Dedifferentiated amniotic fluid mesenchymal stem cell (primary cell): Measurements from ENCODE around the gene WDR7.

Experiments used
- DNase-seq: peaks from one replicate; pipeline ENCODE4 v3.0.0-alpha.2; 2016; ENCODE audit errors: extremely low spot score

WDR7 gene

DNA sequence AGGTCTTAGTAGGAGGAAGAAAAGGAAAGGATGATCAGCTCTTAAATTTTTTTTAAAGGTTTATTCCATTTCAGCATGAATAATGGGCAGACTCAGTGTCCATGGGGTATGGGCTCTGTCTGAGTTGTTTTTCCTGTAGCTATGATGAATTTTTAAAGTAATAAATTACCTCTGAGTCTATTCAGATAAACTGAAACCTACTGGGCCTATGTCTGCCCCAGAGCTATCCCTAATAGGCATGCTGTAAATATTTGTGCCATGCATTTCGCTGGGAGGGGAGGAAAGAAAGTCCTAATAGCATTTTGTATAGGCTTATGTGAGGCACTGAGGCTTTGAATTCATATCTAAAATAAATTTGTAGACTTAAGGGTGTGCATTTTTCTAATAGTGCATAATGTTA lies 285.3 kb downstream of the WDR7 start:
- no peak for DNase-seq

- no peak for DNase-seq
Observed at GRCh38 chr18:56937874-56938430, 286.8 kb downstream of the WDR7 start.

GRCh38 chr18:56945171-56946083 lies 294.3 kb downstream of the WDR7 start:
- peak; percentile 19 for DNase-seq

DNA sequence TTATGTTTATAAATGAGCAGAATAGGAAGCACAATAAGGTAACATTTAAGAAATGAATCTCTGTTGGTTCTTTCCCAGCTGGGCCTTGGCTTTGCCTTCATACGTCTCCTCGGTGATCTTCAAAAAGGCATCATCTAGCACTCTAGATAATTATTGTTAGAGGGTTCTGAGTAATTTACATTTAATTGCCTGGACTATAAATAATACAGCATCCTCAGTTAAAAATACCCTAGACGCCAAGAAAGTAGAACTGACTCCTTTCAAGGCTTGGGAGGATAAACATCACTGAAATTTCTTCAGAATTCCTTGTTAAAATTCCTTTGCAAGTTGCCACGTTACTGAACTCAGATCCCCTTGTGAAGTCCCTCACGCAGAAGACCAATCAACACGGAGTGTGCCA lies 296.1 kb downstream of the WDR7 start:
- no peak for DNase-seq

DNA sequence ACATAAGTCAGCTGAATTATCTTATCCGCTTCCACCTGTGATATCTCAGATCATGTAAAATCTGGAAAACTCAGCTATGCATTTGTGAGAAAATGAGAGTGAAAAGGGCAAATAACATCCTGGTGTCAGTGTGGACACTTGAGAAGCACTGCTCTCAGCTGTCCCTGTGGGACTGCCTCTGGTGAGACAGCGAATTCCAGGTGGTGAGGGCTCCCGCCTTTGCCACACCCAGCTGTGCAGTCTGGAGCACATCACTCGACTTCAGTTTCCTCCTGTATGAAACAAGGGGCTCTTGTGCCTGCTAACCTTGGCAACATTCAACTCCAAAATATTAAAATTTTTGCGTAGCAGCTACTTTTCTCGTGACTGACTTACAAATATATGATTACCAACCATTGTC lies 300.9 kb downstream of the WDR7 start:
- DNase-seq: no peak

GRCh38 chr18:56953428-56954198 lies 302.5 kb downstream of the WDR7 start:
- DNase-seq: no peak

DNA sequence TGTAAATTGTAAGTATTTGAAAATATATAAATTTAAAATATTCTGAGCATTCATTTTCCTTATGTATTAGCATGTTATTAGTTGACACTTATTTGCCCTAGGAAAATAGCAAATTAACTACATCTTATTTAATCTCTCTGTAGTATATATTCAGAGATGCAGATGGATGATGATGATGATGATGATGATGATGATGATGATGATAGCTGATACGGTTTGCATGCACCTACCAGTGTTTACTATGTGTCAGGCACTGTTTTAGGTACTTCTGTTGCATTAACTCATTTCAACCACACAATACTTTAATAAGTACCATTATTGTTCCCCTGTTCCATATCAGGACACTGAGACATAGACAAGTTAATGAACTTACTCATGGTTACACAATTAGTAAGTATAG lies 304.3 kb downstream of the WDR7 start:
- DNase-seq: no peak

DNA sequence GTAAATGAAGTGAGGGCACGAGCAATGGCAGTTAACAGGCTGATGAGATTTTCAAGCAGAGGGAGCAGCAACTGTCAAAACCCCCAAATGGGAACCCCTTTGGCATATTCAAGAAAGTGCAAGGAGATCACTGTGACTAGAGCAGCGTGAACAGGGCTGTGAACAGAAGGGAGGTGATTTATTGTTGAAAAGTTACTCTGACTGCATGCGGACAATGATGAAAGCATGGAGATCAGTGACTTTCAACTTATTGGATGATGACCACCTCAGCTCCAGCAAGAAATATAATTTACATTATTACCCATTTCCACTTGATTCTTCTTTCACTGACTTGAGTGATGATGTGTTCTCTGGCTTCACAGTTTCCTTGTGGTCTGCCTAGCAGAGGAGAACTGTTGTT lies 308.0 kb downstream of the WDR7 start:
- DNase-seq: no peak

DNA sequence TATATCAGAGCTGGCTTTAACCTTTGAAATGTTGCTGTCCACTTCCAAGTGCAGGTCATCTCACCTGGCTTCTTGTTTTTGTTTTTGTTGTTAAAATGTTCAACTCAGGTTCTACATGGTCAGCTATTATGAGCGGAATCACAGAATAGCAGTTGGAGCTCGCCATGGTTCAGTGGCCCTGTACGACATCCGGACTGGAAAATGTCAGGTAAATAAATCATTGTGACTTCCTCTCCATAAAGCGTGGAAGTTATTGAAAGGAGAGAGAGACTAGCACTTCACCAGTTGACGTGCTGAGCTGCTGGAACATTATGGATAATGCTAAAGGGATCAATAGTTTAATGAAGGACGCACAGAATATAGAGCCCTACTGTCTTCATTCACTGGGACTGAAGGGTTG lies 311.2 kb downstream of the WDR7 start:
- DNase-seq: no peak

- no peak for DNase-seq
Observed at GRCh38 chr18:56967035-56967434, 315.9 kb downstream of the WDR7 start.

DNA sequence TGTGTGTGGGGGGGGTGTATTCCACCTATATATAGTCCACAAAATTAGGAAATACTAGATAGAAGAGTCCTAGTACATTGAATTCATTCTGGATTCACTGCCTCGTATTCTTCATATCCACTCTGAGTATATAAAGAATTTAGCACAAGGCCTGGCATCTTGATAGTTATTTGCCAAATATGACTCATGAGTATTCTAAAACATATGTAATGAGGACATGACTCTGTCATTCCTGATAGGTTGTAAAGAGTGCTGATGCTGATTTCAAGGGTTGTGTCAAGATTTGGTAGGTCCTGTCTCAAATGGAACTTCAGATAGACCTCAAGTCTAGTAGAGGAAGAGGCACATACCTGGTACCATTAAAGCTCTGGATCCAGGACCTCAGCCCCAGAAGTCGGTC lies 322.3 kb downstream of the WDR7 start:
- no peak for DNase-seq

- no peak for DNase-seq
Observed at GRCh38 chr18:56974141-56974540, 323.0 kb downstream of the WDR7 start.

DNA sequence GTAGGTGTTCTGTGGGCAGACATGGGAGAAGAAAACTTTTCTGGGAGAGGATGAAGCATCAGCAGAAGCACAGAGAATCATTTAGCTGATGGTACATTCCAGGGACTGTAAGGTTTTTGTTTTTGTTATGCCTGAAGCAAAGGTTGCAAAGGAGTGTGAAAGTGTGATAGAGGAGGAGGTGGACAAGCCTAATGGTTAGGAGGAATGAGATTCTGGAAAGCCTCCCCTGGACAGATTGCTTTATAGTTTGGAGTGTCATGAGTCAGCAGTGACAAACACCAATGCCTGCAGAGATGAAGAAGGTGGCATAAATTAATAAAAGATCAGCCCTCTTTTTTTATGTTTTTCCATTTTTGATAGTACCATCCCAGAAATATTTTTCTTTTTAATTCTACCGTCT lies 324.1 kb downstream of the WDR7 start:
- DNase-seq: no peak

- no peak for DNase-seq
Observed at GRCh38 chr18:56977309-56977708, 326.1 kb downstream of the WDR7 start.

DNA sequence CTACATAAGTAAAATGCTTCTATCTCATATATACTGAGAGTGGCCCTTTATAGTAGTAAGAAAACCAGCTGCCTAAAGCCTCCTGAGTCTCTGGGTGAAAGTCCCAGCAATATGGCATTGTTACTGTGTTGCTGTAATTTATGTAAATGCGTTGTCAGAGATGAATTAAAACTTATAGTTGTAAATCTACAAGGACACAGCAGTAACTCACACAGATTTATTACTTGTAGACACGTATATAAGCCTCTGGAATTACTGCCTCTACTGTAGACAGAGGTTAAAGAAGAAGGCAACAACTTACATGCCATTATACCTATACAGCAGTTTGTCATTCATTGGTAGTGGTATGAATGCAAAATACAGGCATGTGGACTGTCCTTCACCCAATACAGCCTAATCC lies 326.6 kb downstream of the WDR7 start:
- DNase-seq: no peak

DNA sequence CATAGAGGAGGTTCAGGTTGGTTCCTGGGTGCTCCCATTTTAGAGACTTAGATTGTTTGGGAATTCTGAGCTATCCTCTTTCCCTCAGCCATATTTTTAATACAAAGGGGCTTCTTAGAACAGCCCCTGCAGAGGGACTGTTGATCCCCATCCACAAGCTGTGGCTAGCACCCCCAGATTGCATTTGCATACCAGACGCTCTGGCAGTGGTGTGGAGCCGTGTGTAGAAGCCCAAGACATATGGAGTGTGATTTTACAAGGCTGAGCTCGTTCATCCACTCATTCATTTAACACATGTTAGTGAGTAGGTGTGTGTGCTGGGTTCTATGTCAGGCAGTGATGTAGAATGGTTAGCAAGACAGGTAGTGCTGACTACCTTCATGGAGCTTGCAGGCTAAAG lies 329.0 kb downstream of the WDR7 start:
- no peak for DNase-seq

- no peak for DNase-seq
Observed at GRCh38 chr18:56982766-56983165, 331.6 kb downstream of the WDR7 start.

- DNase-seq: no peak
Observed at GRCh38 chr18:56983275-56983992, 332.3 kb downstream of the WDR7 start.

GRCh38 chr18:56984731-56985130 lies 333.6 kb downstream of the WDR7 start:
- no peak for DNase-seq

DNA sequence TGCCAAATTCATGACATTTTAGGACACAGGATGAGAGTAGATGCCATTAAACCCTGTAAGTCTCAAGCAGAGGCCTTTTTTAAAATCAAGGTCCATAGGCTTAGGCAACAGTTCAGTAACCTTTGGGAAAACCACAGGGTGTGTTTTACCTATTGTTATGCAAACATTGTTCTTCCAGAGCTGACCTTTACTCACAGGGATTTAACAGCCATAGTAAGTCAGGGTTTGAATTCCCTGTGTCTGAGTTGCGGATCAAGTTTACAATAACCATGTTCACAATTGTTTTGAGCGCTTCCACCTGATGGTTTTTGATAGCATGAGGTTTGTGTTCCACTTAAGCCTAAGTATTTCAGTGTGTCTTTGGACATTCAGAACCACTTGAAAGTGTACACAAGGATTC lies 335.7 kb downstream of the WDR7 start:
- DNase-seq: no peak

DNA sequence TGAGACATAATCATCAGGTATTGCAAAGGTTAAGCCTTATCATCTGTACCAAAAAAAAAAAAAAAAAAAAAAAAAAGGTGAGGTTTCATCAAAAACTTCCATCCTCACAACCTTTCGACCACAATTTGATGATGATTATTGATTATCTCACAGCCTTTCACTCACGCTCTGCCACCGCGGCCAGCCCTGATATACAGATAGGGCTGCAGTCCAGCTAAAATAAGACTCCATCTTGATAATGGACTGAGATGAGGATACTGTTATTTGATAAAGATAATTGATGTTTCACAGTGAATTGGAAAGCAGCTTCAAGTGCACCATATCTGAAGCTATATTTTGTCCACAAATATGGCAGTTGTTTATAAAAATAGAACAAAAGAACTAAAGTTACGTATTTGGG lies 336.1 kb downstream of the WDR7 start:
- DNase-seq: no peak

- DNase-seq: no peak
Observed at GRCh38 chr18:56988022-56988421, 336.9 kb downstream of the WDR7 start.
